ENCODE data around the gene CHN1.

The CHN1 gene

DNA sequence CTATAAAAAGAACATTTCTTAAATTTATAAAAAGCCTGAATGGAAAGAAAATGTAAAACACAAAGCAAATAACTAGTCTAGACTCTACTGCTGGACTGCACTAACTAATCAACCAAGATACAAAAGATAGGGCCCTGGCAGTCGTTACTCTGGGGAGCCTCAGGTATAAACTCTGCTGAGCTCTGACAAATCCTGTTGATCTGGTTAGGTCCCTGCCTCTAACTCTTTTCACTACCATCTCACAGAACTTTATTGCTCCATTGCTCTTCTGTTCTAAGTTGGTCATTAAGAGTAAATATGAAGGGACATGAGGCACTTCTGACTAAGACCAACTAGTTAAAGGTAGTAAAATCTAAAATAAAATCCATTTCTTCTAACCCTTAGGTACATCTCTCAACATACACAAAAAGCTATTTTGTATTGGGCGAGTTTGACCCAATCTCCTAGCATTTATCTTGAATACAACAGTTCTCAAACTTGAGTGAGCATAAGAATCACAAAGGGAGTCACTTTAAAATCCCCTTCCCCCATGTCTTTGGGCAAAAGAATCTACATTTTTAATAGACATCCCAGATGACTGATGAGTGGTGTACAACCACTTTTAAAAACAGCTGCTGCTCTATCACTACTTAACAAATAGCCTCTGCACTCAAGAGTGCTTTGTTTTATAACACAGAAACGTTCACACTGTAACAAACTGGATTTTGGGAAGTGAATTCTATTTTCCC, 2.5 kb downstream of the CHN1 start:
- TF ChIP-seq, protein P1, sequence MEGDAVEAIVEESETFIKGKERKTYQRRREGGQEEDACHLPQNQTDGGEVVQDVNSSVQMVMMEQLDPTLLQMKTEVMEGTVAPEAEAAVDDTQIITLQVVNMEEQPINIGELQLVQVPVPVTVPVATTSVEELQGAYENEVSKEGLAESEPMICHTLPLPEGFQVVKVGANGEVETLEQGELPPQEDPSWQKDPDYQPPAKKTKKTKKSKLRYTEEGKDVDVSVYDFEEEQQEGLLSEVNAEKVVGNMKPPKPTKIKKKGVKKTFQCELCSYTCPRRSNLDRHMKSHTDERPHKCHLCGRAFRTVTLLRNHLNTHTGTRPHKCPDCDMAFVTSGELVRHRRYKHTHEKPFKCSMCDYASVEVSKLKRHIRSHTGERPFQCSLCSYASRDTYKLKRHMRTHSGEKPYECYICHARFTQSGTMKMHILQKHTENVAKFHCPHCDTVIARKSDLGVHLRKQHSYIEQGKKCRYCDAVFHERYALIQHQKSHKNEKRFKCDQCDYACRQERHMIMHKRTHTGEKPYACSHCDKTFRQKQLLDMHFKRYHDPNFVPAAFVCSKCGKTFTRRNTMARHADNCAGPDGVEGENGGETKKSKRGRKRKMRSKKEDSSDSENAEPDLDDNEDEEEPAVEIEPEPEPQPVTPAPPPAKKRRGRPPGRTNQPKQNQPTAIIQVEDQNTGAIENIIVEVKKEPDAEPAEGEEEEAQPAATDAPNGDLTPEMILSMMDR (conservative IDR thresholded peaks at IDR 0.05; ENCODE audit: control insufficient read depth, insufficient read depth, low read depth, low read length), result no peak
- no peak for DNase-seq (ENCODE audit: low read depth)
- H3K4me3 ChIP-seq (ENCODE audit: control insufficient read depth, low read depth, low read length), result no peak overlapping the region

- no peak overlapping the region for H3K4me3 ChIP-seq (ENCODE audit: control insufficient read depth, low read depth, low read length)
- TF ChIP-seq, protein P1 (conservative IDR thresholded peaks at IDR 0.05; ENCODE audit: control insufficient read depth, insufficient read depth, low read depth, low read length), result no peak
- DNase-seq (ENCODE audit: low read depth), result no peak
These were observed 3.6 kb downstream of the CHN1 start for GRCh38 chr2:175001566-175001965.

GRCh38 chr2:174997110-174997509, 8.1 kb downstream of the CHN1 start:
- DNase-seq (ENCODE audit: low read depth), result peak; percentile 36
- H3K4me3 ChIP-seq (ENCODE audit: control insufficient read depth, low read depth, low read length), result no peak overlapping the region
- TF ChIP-seq, protein P1 (conservative IDR thresholded peaks at IDR 0.05; ENCODE audit: control insufficient read depth, insufficient read depth, low read depth, low read length), result no peak

DNA sequence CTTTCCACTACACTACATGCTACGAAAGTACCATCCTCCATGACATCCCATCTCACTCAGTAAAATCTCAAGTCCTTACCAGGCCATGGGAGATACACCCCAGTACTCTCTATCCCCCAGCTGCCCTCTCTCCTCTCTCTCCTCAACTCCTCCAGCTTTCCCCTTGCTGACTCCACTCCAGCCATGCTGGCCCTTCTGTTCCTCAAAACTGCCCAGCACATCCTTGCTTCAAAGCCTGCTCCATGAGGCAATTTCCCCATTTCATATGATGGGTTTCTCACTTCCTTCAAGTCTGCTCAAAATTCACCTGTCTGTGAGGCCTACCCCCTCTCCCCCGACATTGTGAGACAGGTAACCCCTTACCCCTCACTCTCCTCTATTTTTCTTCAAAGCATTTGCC, 8.6 kb downstream of the CHN1 start:
- TF ChIP-seq, protein P1 (conservative IDR thresholded peaks at IDR 0.05; ENCODE audit: control insufficient read depth, insufficient read depth, low read depth, low read length), result no peak
- DNase-seq (ENCODE audit: low read depth), result no peak

GRCh38 chr2:174994381-174994780, 10.8 kb downstream of the CHN1 start:
- no peak for DNase-seq (ENCODE audit: low read depth)
- TF ChIP-seq, protein P1 (conservative IDR thresholded peaks at IDR 0.05; ENCODE audit: control insufficient read depth, insufficient read depth, low read depth, low read length), result no peak
- H3K4me3 ChIP-seq (ENCODE audit: control insufficient read depth, low read depth, low read length), result no peak overlapping the region

More for the DNA sequence above, 8.6 kb downstream of the CHN1 start:
- H3K4me3 ChIP-seq (ENCODE audit: control insufficient read depth, low read depth, low read length), result no peak overlapping the region

DNA sequence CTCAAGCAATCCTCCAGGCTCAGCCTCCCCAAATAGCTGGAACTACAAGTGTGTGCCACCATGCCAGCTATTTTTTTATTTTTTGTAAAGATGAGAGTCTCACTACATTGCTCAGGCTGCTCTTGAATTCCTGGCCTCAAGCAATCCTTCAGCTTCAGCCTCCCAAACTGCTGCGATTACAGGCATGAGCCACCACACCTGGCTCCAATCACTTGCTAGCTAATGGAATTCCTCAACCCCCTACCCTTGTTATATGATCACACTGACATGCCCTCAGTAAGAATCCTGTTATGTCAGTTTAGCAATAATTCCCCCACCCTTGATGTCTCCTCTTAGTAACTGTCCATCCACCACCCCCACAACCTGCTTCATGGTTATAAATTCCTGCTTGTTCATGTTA, 12.3 kb downstream of the CHN1 start:
- TF ChIP-seq, protein P1 (conservative IDR thresholded peaks at IDR 0.05; ENCODE audit: control insufficient read depth, insufficient read depth, low read depth, low read length), result no peak
- no peak overlapping the region for H3K4me3 ChIP-seq (ENCODE audit: control insufficient read depth, low read depth, low read length)
- no peak for DNase-seq (ENCODE audit: low read depth)
